HG03558 (cell line): ENCODE results near the gene FDX1.

ENCODE experiments used
- ATAC-seq: cut with Tn5 transposase; IDR thresholded peaks from one replicate; pipeline ENCODE4 v1.9.1; 2021; ENCODE audit warnings: moderate number of reproducible peaks; ENCODE audit not compliant: unreplicated experiment; ENCODE audit errors: extremely low read depth

FDX1 gene

DNA sequence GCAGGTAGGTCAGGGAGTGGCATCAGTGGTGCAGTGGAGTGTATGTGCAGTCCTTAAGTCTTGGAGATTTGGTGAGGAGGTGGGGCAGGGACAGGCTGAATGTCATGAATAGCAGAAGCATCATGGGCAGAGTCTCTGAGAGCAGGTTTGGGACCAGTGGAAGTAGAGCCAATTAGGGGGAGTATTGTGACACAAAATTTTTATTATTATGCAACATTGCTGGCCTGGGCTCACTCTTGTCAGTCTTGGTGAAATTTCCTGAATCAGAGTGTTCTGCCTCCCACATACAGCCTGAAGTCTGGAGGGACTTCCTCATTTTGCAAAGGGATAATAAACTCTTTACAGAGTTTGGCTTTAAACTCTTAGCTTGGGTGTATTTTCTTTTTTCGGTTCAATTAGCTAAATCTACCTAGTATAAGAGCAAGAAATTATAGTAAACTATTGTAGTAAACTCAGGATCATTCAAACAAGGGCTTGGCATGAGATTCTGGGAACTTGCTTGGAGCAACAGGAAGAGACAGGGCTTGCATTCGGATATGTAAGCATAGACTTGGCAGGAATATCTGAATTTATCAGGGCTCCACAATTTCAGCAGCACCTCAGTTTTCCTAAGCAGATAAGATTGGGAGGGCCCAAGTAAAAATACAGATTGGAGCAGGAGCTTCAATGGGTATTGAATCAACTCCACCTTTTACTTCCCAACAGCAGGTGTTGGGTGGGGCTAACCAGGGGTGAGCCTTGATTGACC is 67.7 kb downstream of the FDX1 start:
- ATAC-seq = no peak

GRCh38 chr11:110501428-110501827 is 71.7 kb downstream of the FDX1 start:
- ATAC-seq = no peak

- ATAC-seq = no peak
Measured at GRCh38 chr11:110505528-110506284, 76.0 kb downstream of the FDX1 start.

- ATAC-seq = no peak
Measured at GRCh38 chr11:110507328-110507727, 77.6 kb downstream of the FDX1 start.

- no peak for ATAC-seq
Measured at GRCh38 chr11:110508786-110509185, 79.0 kb downstream of the FDX1 start.

GRCh38 chr11:110509472-110509871 is 79.7 kb downstream of the FDX1 start:
- no peak for ATAC-seq

DNA sequence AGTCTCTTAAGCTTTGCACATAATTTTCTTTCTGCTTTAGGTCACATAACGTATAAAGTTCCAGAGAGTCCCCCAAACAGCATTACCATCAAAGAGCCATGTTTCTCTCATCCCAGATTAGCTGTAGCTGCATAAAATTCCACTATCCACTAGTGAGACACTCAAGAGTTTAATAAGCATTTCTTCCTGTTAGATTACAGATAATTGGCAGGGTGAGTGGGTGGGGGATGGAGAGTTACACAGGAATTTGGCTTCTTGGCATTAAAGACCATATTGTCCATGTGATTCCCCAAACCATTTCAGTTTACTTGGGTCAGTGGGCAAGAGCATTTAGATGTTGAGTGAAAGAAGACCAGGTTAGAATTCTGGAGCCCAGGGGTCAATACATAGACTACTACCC is 82.3 kb downstream of the FDX1 start:
- no peak for ATAC-seq

DNA sequence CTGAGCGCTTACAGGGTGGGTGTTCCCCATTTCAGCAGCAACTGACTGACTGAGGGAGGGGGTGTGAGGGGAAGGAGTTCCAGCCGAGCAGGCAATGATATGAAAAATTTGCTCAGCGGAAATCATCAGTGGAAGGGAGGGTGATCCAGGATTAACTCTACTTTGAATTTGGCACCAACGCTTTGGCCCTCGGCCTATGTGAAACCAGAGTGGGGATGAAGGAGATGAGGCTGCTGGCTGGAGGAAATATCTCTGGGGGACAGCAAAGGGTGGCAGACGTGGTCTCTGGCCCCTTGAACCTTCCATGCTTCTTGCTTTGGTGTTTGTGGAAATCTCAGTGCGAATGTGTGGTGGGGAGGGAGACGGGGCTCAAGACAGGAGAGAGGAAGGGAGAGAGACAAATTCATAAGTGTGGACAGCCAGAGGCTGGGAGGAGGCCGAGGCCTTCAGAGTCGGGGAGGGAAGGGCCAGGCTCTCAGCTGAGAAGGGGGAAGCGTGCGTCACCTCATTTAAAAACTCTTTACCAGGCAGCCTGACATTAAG is 83.6 kb downstream of the FDX1 start:
- ATAC-seq = no peak

- ATAC-seq = no peak
Measured at GRCh38 chr11:110513846-110514437, 84.2 kb downstream of the FDX1 start.
